GM19463 (cell line): Measurements from ENCODE around the gene PCCA.
A peak's percentile ranks its signal among the peaks of the same experiment; 100 is the strongest.
"Not testable (repeated sequence)": the region's sequence is repeated elsewhere in the genome, so short reads cannot be mapped to it uniquely, and the experiment has no call there.

Source experiments
- ATAC-seq: cut with Tn5 transposase; IDR thresholded peaks from one replicate; pipeline ENCODE4 v1.9.1; 2021; ENCODE audit warnings: mild to moderate bottlenecking, moderate library complexity; ENCODE audit not compliant: unreplicated experiment

The PCCA gene

GRCh38 chr13:100096526-100096925 lies 7.6 kb downstream of the PCCA start:
- no peak for ATAC-seq

- ATAC-seq = no peak
Observed at GRCh38 chr13:100097821-100098220, 8.9 kb downstream of the PCCA start.

- no peak for ATAC-seq
Observed at GRCh38 chr13:100098445-100099116, 9.7 kb downstream of the PCCA start.

GRCh38 chr13:100099117-100099445 lies 10.2 kb downstream of the PCCA start:
- not testable (repeated sequence) for ATAC-seq

- ATAC-seq = peak; percentile 69
Observed at GRCh38 chr13:100100115-100100879, 11.4 kb downstream of the PCCA start.

GRCh38 chr13:100102042-100102441 lies 13.1 kb downstream of the PCCA start:
- ATAC-seq = no peak

- ATAC-seq = no peak
Observed at GRCh38 chr13:100106005-100106404, 17.1 kb downstream of the PCCA start.

- no peak for ATAC-seq
Observed at GRCh38 chr13:100106705-100107104, 17.8 kb downstream of the PCCA start.

- ATAC-seq = peak; percentile 82
Observed at GRCh38 chr13:100108913-100109507, 20.1 kb downstream of the PCCA start.

- no peak for ATAC-seq
Observed at GRCh38 chr13:100110269-100110668, 21.4 kb downstream of the PCCA start.

GRCh38 chr13:100112186-100112838 lies 23.4 kb downstream of the PCCA start:
- no peak for ATAC-seq

- ATAC-seq = peak; percentile 71
Observed at GRCh38 chr13:100115693-100116254, 26.9 kb downstream of the PCCA start.

GRCh38 chr13:100124265-100124664 lies 35.4 kb downstream of the PCCA start:
- ATAC-seq = no peak

- no peak for ATAC-seq
Observed at GRCh38 chr13:100125946-100126345, 37.1 kb downstream of the PCCA start.

- ATAC-seq = peak; percentile 6
Observed at GRCh38 chr13:100128373-100128772, 39.5 kb downstream of the PCCA start.

GRCh38 chr13:100128838-100129237 lies 39.9 kb downstream of the PCCA start:
- ATAC-seq = peak; percentile 35

- ATAC-seq = peak; percentile 73
Observed at GRCh38 chr13:100129605-100130004, 40.7 kb downstream of the PCCA start.

- ATAC-seq = no peak
Observed at GRCh38 chr13:100130092-100130491, 41.2 kb downstream of the PCCA start.

GRCh38 chr13:100130930-100131511 lies 42.1 kb downstream of the PCCA start:
- no peak for ATAC-seq

GRCh38 chr13:100131863-100132574 lies 43.1 kb downstream of the PCCA start:
- ATAC-seq = peak; percentile 32
